Cardiac muscle cell (in vitro differentiated cells and primary cell): ENCODE measurements around the gene SNAPC1. TPM values are rescaled to one million over a fixed set of nuclear protein-coding genes. Genes with fewer than 3 reads are reported as not detected.

Experiments used
- DNase-seq, 2 donors: peaks; one replicate each; pipeline versions ENCODE4 v3.0.0 to v3.0.0-alpha.2; 2010 to 2017; ENCODE audit warnings: low read depth in 1 of 2, low spot score in 1 of 2
- H3K27ac ChIP-seq: fragments of 200-600 bp; sonication (generic); 2 replicates; pipeline ENCODE4 v1.5.1; 2016
- H3K27me3 ChIP-seq: fragments of 200-600 bp; sonication (generic); 2 replicates; pipeline ENCODE4 v1.6.0; 2016; ENCODE audit warnings: control low read depth
- H3K36me3 ChIP-seq: fragments of 200-600 bp; sonication (generic); 2 replicates; pipeline ENCODE4 v1.5.1; 2016; ENCODE audit warnings: control low read depth
- H3K4me1 ChIP-seq: fragments of 200-600 bp; sonication (generic); 2 replicates; pipeline ENCODE4 v1.8.1; 2017; ENCODE audit warnings: low read depth, mild to moderate bottlenecking, mixed run types
- H3K4me3 ChIP-seq: fragments of 200-600 bp; sonication (generic); 2 replicates; pipeline ENCODE4 v1.5.1; 2016; ENCODE audit warnings: mild to moderate bottlenecking
- H3K9me3 ChIP-seq: fragments of 200-600 bp; sonication (generic); 2 replicates; pipeline ENCODE4 v1.5.1; 2017; ENCODE audit warnings: low read depth, mild to moderate bottlenecking, control low read depth
- CTCF ChIP-seq: IDR thresholded peaks from 2 replicates; pipeline ENCODE4 v1.5.1; 2012; ENCODE audit warnings: low read depth, mild to moderate bottlenecking, low read length
- polyA plus RNA-seq: library from polyadenylated mRNA; unstranded; fragments of >200 nt; fragmentation: Nextera tagmentation; extraction: Ambion mirVana; gene quantifications from 2 replicates; pipeline ENCODE4 v1.2.1, GENCODE V29; 2016
- total RNA-seq: library from RNA; depleted of rRNA; stranded (reverse); fragments of >200 nt; gene quantifications from 2 replicates; pipeline ENCODE4 v1.2.3, GENCODE V29; 2016

The SNAPC1 gene
- total and polyA plus RNA-seq, 2 experiments from 2014 or later = 13.0 to 17.3 TPM

- Histone ChIP-seq H3K4me3 (peak within 1 kb of the TSS; percentile 80), H3K4me1 (no peaks in the 10 kb centered on the region), H3K9me3 (no peaks in the 10 kb centered on the region), H3K27ac (no peak within 1 kb of the TSS), H3K27me3 (peaks cover 46% of the 10 kb centered on the region), H3K36me3 (no peaks in the 10 kb centered on the region)
- peak; percentile 18 to 62 for DNase-seq
- TF ChIP-seq CTCF = no peak
Observed at GRCh38 chr14:61812347-61813095, 50.3 kb downstream of the SNAPC1 start, which contains the start of gene SYT16. Gene SYT16, plus strand, starts transcription at chr14:61812703.

GRCh38 chr14:61813096-61813606, 50.9 kb downstream of the SNAPC1 start:
- no peak for DNase-seq
- Histone ChIP-seq H3K27ac (no peak overlapping the region), H3K27me3 (peaks cover 46% of the 10 kb centered on the region), H3K4me3 (peak overlapping the region; percentile 80), H3K4me1 (no peaks in the 10 kb centered on the region), H3K9me3 (no peaks in the 10 kb centered on the region), H3K36me3 (no peaks in the 10 kb centered on the region)
- no peak for TF ChIP-seq CTCF

GRCh38 chr14:61822458-61822857, 60.2 kb downstream of the SNAPC1 start:
- Histone ChIP-seq H3K36me3 (no peaks in the 10 kb centered on the region), H3K9me3 (no peaks in the 10 kb centered on the region), H3K4me3 (no peak overlapping the region), H3K4me1 (no peaks in the 10 kb centered on the region), H3K27ac (no peak overlapping the region), H3K27me3 (no peaks in the 10 kb centered on the region)
- TF ChIP-seq CTCF = no peak
- no peak for DNase-seq

- no peaks in the 10 kb centered on the region for H3K36me3 ChIP-seq
- H3K4me1 ChIP-seq = peaks cover 3% of the 10 kb centered on the region
- H3K27me3 ChIP-seq = no peaks in the 10 kb centered on the region
- no peaks in the 10 kb centered on the region for H3K9me3 ChIP-seq
- TF ChIP-seq CTCF = no peak
- H3K27ac ChIP-seq = no peak overlapping the region
- no peak overlapping the region for H3K4me3 ChIP-seq
- no peak for DNase-seq
Observed at GRCh38 chr14:61832783-61833182, 70.6 kb downstream of the SNAPC1 start.

- peaks cover 8% of the 10 kb centered on the region for H3K4me1 ChIP-seq
- H3K36me3 ChIP-seq = no peaks in the 10 kb centered on the region
- no peak overlapping the region for H3K27ac ChIP-seq
- no peak for TF ChIP-seq CTCF
- H3K27me3 ChIP-seq = no peaks in the 10 kb centered on the region
- no peak overlapping the region for H3K4me3 ChIP-seq
- DNase-seq = no peak
- no peaks in the 10 kb centered on the region for H3K9me3 ChIP-seq
Observed at GRCh38 chr14:61836184-61836583, 74.0 kb downstream of the SNAPC1 start.
